ENCODE measurements around the gene TMEM255B.

- TF ChIP-seq CTCF (IDR thresholded peaks at IDR 0.05; ENCODE audit: insufficient read depth, low read length, poor library complexity, severe bottlenecking) (no peak), EZH2phosphoT487 (conservative IDR thresholded peaks at IDR 0.05; ENCODE audit: low read length) (no peak)
These were observed 102.5 kb downstream of the TMEM255B start for GRCh38 chr13:113861433-113862030.

Data from SU-DHL-6 (cell line).